GM19468 (cell line): ENCODE data around the gene NEK8.
"Not testable (repeated sequence)": the region's sequence is repeated elsewhere in the genome, so short reads cannot be mapped to it uniquely, and the experiment has no call there.

Source experiments
- ATAC-seq: cut with Tn5 transposase; IDR thresholded peaks from one replicate; pipeline ENCODE4 v1.9.1; 2021; ENCODE audit warnings: mild to moderate bottlenecking, moderate library complexity, moderate number of reproducible peaks; ENCODE audit not compliant: unreplicated experiment; ENCODE audit errors: extremely low read depth

Gene NEK8

GRCh38 chr17:28759256-28759865 is 30.8 kb downstream of the NEK8 start:
- ATAC-seq: no peak

DNA sequence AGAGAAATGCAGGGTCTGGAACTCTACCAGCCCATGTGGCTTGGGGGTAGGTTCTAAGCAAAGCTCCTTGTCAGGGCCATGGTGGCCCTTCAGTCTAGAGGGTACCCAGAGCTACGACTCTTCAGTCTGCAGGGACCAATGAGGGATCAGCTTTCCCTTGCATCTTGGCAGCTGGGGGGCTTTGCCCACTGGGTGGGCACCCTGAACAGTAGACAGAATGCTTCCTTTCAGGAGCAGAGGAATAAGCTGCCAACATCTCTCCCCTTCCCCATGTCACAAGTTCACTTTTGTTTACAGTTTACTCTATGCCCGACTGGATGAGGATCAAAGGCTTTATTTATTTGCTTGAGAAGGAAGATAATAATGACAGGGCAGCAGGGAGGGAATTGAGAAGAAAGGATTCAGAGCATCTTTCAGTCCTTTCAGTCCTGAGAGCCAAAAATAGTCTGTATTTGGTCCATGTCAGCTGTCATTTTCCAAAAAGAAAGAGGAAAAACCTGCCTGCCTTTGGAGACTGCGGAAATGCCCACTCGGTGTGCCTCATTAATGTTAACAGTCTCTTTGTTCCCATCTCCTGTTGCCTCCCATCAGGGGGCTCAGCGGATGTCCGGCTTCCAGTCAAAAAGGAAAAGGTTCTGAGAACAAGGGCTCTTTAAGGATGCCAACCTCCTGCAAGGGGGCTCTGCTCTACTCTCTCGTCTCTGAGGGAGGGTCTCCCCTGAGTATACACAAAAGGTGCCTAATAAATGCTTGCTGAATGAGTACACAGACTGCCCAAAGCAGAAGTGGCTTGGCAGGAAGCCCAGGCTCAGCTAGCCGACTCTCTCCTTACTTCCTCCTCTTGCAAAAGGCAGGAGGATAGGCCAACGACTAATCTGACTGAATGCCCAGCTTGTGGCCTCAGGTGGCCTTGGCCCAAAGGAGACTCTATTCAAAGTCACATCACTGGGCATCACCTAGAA is 32.3 kb downstream of the NEK8 start:
- ATAC-seq: no peak

- ATAC-seq: no peak
Observed at GRCh38 chr17:28763137-28763799, 34.7 kb downstream of the NEK8 start.

GRCh38 chr17:28763804-28764266 is 35.2 kb downstream of the NEK8 start:
- ATAC-seq: no peak

DNA sequence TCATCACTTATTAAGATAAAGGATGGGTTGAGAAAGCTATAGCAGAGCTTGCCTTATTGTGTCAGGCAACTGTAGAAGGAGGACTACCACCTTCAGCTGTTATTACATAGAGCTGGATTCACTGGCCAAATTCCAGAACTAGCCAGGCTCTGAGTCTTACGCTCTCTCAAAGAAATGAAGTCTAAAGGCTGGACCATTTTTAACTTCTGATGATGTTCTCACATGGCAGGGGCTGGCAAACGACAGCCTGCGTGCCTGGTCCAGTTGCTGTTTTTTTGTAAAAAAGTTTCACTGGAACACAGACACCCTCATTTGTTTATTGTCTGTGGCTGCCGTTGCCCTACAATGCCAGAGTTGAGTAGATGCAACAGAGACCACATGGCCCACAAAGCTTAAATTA is 36.5 kb downstream of the NEK8 start:
- no peak for ATAC-seq

DNA sequence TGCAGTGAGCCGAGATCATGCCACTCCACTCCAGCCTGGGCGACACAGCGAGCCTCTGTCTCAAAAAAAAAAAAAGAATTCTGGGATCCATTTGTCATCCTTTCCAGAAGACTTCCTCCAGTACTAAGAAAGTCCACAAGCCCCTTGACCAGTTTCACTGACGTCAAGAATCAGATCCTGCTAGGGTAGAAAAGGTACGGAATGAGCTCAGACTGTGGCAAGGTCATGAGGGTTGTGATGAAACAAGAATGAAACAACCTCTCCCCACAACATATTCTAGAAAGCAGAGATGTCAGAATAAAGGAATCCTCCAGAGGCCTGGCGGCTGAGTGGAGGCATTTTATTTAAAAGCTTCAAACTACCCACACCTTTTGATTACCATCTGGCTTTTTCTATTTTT is 45.1 kb downstream of the NEK8 start:
- ATAC-seq: no peak

DNA sequence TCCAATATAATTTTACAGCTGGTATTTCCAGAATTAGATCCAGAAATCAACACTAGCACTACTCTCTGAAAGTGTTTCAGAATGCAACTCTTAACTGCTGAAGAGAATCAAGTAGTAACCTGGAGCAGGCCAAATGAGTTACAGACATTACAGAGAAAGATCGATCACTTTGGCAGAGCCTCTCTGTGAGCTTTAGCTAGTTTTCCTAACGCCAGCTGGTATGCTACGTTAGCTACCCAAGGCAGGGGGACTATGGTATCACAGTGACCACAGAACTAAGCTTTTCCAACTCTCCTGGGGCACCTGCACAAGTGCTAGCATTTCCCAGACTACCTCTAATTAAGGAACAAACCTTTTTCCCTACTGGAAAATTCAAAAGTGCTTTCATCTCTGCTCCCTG is 45.6 kb downstream of the NEK8 start:
- no peak for ATAC-seq

DNA sequence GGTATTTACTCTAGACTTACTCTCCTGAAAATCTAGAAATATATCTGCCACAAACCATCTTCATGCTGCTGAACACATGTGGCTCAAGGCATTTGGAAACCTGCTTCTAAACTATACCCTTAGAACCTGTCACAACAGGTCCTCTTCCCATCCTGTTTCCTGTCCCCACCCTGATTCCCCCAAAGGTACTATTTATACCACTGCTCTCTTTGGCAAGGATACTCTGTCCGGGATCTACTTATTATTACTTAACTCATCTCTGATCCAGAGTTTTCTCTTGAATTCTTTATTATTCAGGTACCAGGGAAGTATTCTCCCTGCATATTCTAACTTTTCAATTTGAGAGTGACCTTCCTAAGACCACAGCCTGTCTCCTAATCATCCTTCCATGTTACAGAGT is 48.6 kb downstream of the NEK8 start:
- no peak for ATAC-seq

DNA sequence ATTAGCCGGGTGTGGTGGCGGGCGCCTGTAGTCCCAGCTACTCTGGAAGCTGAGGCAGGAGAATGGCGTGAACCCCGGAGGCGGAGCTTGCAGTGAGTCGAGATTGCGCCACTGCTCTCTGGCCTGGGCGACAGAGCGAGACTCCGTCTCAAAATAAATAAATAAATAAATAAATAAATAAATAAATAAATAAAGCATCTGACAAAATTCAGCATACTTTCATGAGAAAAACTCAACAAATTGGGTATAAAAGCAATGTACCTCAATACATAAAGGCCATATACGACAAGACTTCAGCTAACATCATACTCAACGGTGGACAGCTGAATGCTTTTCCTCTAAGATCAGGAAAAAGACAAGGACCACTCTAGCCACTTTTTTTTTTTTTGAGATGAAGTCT is 51.0 kb downstream of the NEK8 start:
- ATAC-seq: not testable (repeated sequence)

DNA sequence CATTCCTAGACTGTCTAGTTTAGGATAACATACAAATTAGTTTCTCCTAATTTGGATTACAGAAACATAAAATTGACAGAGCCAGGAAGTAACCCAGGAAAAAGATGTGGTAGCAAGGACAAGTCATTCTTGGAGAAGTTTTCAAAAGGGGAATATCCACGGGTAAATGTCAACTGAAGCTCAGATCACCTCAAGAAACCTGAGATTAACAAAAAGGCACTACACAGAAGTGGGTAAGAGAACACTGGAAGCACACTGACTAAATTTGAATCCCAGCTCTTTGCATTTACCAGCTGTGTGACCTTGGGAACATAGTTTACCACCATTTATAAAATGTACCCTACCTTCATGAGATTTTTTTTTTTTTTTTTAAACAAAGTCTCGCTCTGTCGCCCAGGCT is 54.6 kb downstream of the NEK8 start:
- ATAC-seq: no peak

DNA sequence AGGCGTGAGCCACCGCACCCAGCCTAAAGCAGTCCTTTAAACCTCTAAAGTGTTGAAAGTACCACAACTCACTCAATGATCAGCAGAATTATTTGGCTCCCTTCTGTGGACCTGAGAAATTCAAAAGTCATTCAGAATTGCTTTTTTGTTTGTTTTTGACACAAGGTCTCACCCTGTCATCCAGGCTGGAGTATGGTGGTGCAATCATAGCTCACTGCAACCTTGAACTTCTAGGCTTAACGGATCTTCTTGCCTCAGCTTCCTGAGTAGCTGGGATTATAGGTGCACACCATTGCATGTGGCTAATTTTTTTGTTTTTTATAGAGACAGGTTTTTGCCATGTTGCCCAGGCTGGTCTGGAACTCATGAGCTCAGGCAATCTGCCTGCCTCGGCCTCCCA is 59.5 kb downstream of the NEK8 start:
- ATAC-seq: no peak
